ENCODE data around the gene CACNA1I.
A peak's percentile ranks its signal among the peaks of the same experiment; 100 is the strongest.

The CACNA1I gene

GRCh38 chr22:39528681-39529486 lies 41.7 kb upstream of the CACNA1I start:
- FAIRE-seq: peak; percentile 97
- TF ChIP-seq POLR2A (IDR thresholded peaks at IDR 0.05; ENCODE audit: low read depth, low read length) (peak; percentile 22), POLR2AphosphoS5 (IDR thresholded peaks at IDR 0.05; ENCODE audit: low read depth, low read length) (no peak), TAF1 (IDR thresholded peaks at IDR 0.05; ENCODE audit: borderline replicate concordance, low read depth, low read length) (0 out of 2 replicates have a peak, but pooled peaks have one; percentile 43)
- DNase-seq (ENCODE audit: insufficient read length): peak; percentile 70

- FAIRE-seq (no peak), DNase-seq (ENCODE audit: insufficient read length) (no peak)
- 0 out of 2 replicates have a peak, but pooled peaks have one; percentile 2 for TF ChIP-seq TAF1 (IDR thresholded peaks at IDR 0.05; ENCODE audit: borderline replicate concordance, low read depth, low read length)
- no peak for TF ChIP-seq POLR2A (IDR thresholded peaks at IDR 0.05; ENCODE audit: low read depth, low read length)
Observed at GRCh38 chr22:39529487-39529851, 41.1 kb upstream of the CACNA1I start.

DNA sequence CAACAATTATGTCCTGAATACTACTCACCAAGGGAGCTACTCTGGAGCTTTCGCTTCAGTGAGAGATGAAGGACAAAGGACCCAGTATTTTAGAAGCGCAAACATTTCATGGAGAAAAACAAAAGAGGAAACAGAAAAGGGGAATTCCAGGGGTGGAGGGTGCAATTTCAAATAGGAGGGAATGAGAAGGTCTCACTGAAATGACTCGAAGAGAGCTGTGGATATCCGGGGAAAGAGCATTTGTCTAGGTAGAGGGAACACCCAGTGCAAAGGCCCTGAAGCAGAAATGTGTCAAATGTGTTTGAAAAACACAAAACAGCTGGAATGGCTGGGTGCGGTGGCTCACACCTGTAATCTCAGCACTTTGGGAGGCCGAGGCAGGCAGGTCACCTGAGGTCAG lies 40.4 kb upstream of the CACNA1I start:
- DNase-seq (ENCODE audit: insufficient read length) (no peak), FAIRE-seq (no peak)
- TF ChIP-seq TAF1 (IDR thresholded peaks at IDR 0.05; ENCODE audit: borderline replicate concordance, low read depth, low read length): no peak
- TF ChIP-seq POLR2AphosphoS5 (IDR thresholded peaks at IDR 0.05; ENCODE audit: low read depth, low read length): no peak
- TF ChIP-seq POLR2A (IDR thresholded peaks at IDR 0.05; ENCODE audit: low read depth, low read length): no peak

DNA sequence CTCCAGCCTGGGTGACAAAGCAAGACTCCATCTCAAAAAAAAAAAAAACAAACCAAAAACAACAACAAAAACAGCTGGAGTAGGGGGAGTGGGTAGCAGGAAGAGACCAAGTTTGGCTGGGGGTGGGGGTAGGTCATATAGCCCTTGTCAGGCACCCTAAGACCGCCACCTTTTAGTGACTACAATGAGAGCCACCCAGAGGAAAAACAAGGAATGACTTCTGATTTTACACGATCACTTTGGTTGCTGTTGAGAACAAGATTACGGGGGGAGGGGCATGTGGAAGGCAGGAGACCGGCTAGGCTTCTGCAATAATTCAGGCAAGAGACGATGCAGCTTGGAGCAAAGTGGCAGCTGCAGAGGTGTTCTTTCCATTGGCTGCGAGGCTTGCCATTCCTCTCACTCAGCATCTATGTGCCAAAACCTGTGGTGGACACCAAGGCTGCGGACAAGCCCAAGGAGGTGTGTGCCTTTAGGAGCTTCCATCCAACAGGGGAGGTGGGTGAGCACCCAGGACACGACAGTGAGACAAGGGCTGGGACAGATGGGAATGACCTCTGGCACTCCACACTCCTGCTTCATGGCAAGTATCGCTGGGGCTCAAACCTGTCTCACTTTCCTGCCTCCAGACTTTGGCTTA lies 39.7 kb upstream of the CACNA1I start:
- no peak for FAIRE-seq
- TF ChIP-seq POLR2A (IDR thresholded peaks at IDR 0.05; ENCODE audit: low read depth, low read length): no peak
- no peak for TF ChIP-seq POLR2AphosphoS5 (IDR thresholded peaks at IDR 0.05; ENCODE audit: low read depth, low read length)
- TF ChIP-seq TAF1 (IDR thresholded peaks at IDR 0.05; ENCODE audit: borderline replicate concordance, low read depth, low read length): no peak

GRCh38 chr22:39532215-39533073 lies 38.1 kb upstream of the CACNA1I start, which contains the start of gene RPS19BP1:
Gene RPS19BP1, minus strand, starts transcription at chr22:39532748. Its CDS starts 10 bp downstream, at chr22:39532738.
- TF ChIP-seq POLR2AphosphoS5 (IDR thresholded peaks at IDR 0.05; ENCODE audit: low read depth, low read length) (peak; percentile 93), TAF1 (IDR thresholded peaks at IDR 0.05; ENCODE audit: borderline replicate concordance, low read depth, low read length) (peak; percentile 65; the same call in 1 of the 2 replicates), POLR2A (IDR thresholded peaks at IDR 0.05; ENCODE audit: low read depth, low read length) (peak; percentile 96)
- DNase-seq (ENCODE audit: insufficient read length) (peak; percentile 93), FAIRE-seq (peak; percentile 100)

More for the DNA sequence above, 39.7 kb upstream of the CACNA1I start:
- DNase-seq (ENCODE audit: insufficient read length): no peak

GRCh38 chr22:39534092-39534506 lies 36.5 kb upstream of the CACNA1I start:
- TF ChIP-seq POLR2AphosphoS5 (IDR thresholded peaks at IDR 0.05; ENCODE audit: low read depth, low read length): no peak
- no peak for TF ChIP-seq TAF1 (IDR thresholded peaks at IDR 0.05; ENCODE audit: borderline replicate concordance, low read depth, low read length)
- TF ChIP-seq POLR2A (IDR thresholded peaks at IDR 0.05; ENCODE audit: low read depth, low read length): no peak
- no peak for FAIRE-seq
- DNase-seq (ENCODE audit: insufficient read length): no peak

DNA sequence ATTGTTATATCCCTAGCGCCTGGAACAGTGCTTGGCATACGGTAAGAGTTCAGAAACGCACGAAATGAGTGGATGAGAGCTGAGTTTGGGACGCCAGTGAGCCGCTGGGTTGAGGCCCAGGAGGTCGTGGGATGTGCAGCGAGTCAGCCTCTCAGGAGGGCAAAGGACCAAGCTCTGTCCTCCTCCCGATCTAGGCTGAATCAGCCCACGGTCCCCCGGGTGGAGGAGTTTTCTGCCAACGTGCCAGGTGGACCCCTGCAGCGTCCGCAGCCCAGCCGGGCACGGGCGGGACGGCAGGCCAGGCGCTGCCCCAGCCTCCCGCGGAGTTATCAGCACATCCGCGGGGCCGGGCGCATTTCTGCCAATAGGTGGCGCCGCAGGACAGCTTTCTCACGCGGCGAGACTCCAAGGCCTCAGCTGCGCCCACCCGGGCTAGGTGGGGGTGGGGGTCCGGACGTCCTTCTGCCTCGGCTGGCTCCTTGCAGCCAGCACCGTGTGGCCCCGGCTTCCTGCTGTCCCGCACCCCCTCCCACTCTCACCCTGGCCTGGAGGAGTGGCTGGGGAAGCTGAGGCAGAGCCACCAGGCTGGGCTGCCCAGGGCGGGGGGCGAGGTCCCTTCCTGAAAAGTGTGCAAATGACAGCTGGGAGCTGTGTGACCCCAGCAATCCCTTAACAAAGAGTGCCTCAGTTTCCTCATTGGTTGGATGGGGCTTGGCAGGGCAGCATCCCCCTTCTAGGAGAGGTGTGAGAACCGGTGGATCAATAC lies 35.8 kb upstream of the CACNA1I start:
- peak; percentile 87 for FAIRE-seq
- DNase-seq (ENCODE audit: insufficient read length): peak; percentile 76
- no peak for TF ChIP-seq TAF1 (IDR thresholded peaks at IDR 0.05; ENCODE audit: borderline replicate concordance, low read depth, low read length)
- TF ChIP-seq POLR2AphosphoS5 (IDR thresholded peaks at IDR 0.05; ENCODE audit: low read depth, low read length): no peak
- TF ChIP-seq POLR2A (IDR thresholded peaks at IDR 0.05; ENCODE audit: low read depth, low read length): no peak

DNA sequence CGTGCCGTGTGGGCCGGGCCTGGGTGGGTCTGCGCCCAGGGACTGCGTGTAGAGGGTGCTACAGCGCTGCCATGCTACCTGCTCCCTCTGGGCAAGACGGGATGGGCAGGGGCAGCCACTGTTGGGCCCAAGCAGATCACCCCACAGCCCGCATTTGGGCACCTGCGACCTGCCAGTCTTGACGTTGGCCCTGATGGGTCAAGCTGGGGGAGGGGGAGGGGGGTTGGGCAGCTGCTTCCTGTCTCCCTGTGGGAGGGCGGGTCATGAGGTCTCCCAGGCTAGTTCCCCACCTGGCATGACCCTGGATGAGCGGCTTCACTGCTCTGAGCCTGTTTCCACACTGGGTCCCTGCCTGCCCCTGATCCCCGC lies 35.2 kb upstream of the CACNA1I start:
- TF ChIP-seq POLR2A (IDR thresholded peaks at IDR 0.05; ENCODE audit: low read depth, low read length): no peak
- TF ChIP-seq TAF1 (IDR thresholded peaks at IDR 0.05; ENCODE audit: borderline replicate concordance, low read depth, low read length): no peak
- TF ChIP-seq POLR2AphosphoS5 (IDR thresholded peaks at IDR 0.05; ENCODE audit: low read depth, low read length): no peak
- DNase-seq (ENCODE audit: insufficient read length): no peak
- no peak for FAIRE-seq

GRCh38 chr22:39535831-39536449 lies 34.6 kb upstream of the CACNA1I start:
- FAIRE-seq: no peak
- no peak for DNase-seq (ENCODE audit: insufficient read length)
- TF ChIP-seq POLR2A (IDR thresholded peaks at IDR 0.05; ENCODE audit: low read depth, low read length) (no peak), TAF1 (IDR thresholded peaks at IDR 0.05; ENCODE audit: borderline replicate concordance, low read depth, low read length) (no peak), POLR2AphosphoS5 (IDR thresholded peaks at IDR 0.05; ENCODE audit: low read depth, low read length) (no peak)

- no peak for FAIRE-seq
- no peak for DNase-seq (ENCODE audit: insufficient read length)
- TF ChIP-seq POLR2A (IDR thresholded peaks at IDR 0.05; ENCODE audit: low read depth, low read length) (no peak), TAF1 (IDR thresholded peaks at IDR 0.05; ENCODE audit: borderline replicate concordance, low read depth, low read length) (no peak), POLR2AphosphoS5 (IDR thresholded peaks at IDR 0.05; ENCODE audit: low read depth, low read length) (no peak)
Observed at GRCh38 chr22:39536711-39537110, 33.8 kb upstream of the CACNA1I start.
